22Rv1 (cell line): Measurements from ENCODE around the gene MTREX.

Source experiments
- H3K27ac ChIP-seq: fragments of 450-650 bp; 2 replicates; pipeline ENCODE4 v1.5.1; 2017
- ZFX ChIP-seq: fragments of 450-650 bp; IDR thresholded peaks from 2 replicates; pipeline ENCODE4 v1.6.1; 2017; ENCODE audit warnings: antibody characterized with exemption, borderline replicate concordance
- TF ChIP-seq, protein P1 (sequence below): fragments of 450-650 bp; IDR thresholded peaks from 2 replicates; pipeline ENCODE4 v1.5.1; 2017; ENCODE audit warnings: mild to moderate bottlenecking

The MTREX gene

DNA sequence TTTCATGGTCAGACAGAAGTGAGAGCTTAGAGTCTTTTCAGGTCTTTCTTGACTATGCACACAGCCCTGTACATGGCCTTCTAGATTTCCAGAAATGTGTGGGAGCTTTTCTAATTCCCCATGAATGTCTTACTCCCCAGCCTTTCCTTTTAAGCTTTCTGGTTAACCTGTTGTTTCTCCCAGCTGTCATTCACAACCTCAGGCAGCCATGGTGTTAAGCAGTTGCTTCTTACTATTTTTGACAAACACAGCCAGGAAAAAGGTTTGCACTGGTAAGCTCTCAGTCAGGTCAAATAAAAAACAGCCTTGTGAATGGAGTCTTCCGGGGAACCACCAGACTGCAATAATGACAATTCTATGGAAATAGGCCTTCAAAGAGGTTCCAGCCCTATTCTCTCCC, 84.9 kb downstream of the MTREX start:
- TF ChIP-seq, protein P1, sequence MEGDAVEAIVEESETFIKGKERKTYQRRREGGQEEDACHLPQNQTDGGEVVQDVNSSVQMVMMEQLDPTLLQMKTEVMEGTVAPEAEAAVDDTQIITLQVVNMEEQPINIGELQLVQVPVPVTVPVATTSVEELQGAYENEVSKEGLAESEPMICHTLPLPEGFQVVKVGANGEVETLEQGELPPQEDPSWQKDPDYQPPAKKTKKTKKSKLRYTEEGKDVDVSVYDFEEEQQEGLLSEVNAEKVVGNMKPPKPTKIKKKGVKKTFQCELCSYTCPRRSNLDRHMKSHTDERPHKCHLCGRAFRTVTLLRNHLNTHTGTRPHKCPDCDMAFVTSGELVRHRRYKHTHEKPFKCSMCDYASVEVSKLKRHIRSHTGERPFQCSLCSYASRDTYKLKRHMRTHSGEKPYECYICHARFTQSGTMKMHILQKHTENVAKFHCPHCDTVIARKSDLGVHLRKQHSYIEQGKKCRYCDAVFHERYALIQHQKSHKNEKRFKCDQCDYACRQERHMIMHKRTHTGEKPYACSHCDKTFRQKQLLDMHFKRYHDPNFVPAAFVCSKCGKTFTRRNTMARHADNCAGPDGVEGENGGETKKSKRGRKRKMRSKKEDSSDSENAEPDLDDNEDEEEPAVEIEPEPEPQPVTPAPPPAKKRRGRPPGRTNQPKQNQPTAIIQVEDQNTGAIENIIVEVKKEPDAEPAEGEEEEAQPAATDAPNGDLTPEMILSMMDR: no peak
- no peak for TF ChIP-seq ZFX
- no peak overlapping the region for H3K27ac ChIP-seq

GRCh38 chr5:55393501-55394175, 85.8 kb downstream of the MTREX start:
- no peak overlapping the region for H3K27ac ChIP-seq
- TF ChIP-seq, protein P1: no peak
- TF ChIP-seq ZFX: no peak

- no peak for TF ChIP-seq ZFX
- TF ChIP-seq, protein P1: peak; percentile 19; the same call in 1 of the 2 replicates
These were observed 94.4 kb downstream of the MTREX start for GRCh38 chr5:55402199-55402598.

DNA sequence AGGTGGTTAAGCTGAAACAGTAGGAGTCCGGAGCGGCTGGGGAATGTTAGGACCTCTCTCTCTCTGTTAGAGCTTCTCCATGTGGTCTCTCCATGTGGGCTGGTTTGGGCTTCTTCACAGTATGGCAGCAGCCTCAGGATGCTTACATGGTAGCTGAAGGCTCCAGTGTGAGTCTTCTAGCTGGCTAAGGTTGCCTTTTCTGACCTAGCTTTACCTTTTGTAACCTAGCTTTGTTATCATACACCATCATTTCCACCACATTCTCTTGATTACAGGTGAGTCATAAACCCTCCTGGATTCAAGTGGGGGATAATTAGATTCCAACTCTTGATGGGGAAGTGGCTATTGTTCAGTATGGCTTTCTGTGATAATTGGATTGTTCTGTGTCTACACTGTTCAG, 98.5 kb downstream of the MTREX start:
- TF ChIP-seq, protein P1: no peak
- no peak for TF ChIP-seq ZFX
- H3K27ac ChIP-seq: no peak overlapping the region

More at GRCh38 chr5:55402199-55402598, 94.4 kb downstream of the MTREX start:
- H3K27ac ChIP-seq: no peak overlapping the region

GRCh38 chr5:55407059-55407684, 99.4 kb downstream of the MTREX start:
- TF ChIP-seq, protein P1: peak; percentile 86
- TF ChIP-seq ZFX: no peak
- H3K27ac ChIP-seq: no peak overlapping the region

GRCh38 chr5:55407984-55408383, 100.2 kb downstream of the MTREX start:
- no peak for TF ChIP-seq ZFX
- TF ChIP-seq, protein P1: no peak
- no peak overlapping the region for H3K27ac ChIP-seq

- no peak for TF ChIP-seq ZFX
- TF ChIP-seq, protein P1: no peak
- H3K27ac ChIP-seq: no peak overlapping the region
These were observed 102.0 kb downstream of the MTREX start for GRCh38 chr5:55409775-55410174.
